Hepatocyte (in vitro differentiated cells): ENCODE data around the gene TNN.

Experiments
- CTCF ChIP-seq: fragments of 200-600 bp; sonication (generic); IDR thresholded peaks from 2 replicates; pipeline ENCODE4 v1.5.1; 2016; ENCODE audit warnings: antibody characterized with exemption, mild to moderate bottlenecking; ENCODE audit not compliant: poor library complexity
- EZH2 ChIP-seq: fragments of 200-600 bp; sonication (generic); IDR thresholded peaks from 2 replicates; pipeline ENCODE4 v1.6.1; 2016; ENCODE audit warnings: antibody characterized with exemption, mild to moderate bottlenecking, borderline replicate concordance

DNA sequence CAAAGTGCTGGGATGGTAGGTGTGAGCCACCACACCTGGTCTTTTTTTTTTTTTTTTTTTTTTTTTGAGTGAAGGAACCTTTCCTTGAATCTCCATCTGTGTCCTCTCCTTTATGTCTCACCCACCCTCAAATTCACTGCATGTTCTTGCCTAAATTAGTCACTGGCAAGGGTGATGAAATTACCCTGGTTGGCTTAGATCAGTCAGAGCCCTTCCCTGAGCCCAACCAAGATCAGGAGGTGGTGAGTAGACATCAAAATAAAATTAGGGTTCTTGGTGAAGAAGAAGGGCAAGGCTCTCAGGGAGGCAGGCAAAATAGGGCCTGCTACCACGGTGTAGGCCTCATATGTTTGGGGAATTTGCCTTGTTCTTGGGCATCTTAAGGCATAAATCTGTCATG lies 5.3 kb upstream of the TNN start:
- TF ChIP-seq CTCF (no peak), EZH2 (no peak)
